Prostate gland (tissue), 2 donors: ENCODE data around the gene ORMDL3.

ENCODE experiments used
- POLR2AphosphoS5 ChIP-seq: sonication (generic); formaldehyde crosslinking; IDR thresholded peaks from one replicate; pipeline ENCODE4 v1.6.1; 2017; ENCODE audit warnings: antibody characterized with exemption
- TF ChIP-seq, protein P1 (sequence below), 4 experiments: fragments of 200-600 bp in 2 of 4; fragments of 450-650 bp in 2 of 4; sonication (generic) in 2 of 4; IDR thresholded peaks; 1 replicate in 3 of 4; 2 replicates in 1 of 4; pipeline ENCODE4 v1.5.1; 2016 to 2019; ENCODE audit warnings: antibody characterized with exemption in 4 of 4, mild to moderate bottlenecking in 2 of 4, moderate library complexity in 2 of 4

DNA sequence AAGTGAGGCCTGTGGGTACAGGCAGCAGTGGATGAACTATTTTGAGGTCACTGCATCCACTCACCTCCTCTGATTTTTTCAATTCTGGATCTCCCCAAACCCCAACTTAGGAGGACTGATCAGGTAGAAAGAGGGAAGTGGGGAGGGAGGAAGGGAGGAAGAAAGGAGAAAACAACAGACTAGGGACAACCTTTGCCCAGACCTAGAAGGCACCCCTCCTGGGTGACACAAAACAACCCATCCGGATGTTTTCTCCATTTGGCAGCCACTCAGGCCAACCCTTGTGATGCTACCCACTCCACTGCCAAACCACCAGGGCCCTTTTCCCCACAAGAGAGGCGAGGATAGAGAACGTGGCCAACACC, 2.7 kb downstream of the ORMDL3 start:
- TF ChIP-seq, protein P1, sequence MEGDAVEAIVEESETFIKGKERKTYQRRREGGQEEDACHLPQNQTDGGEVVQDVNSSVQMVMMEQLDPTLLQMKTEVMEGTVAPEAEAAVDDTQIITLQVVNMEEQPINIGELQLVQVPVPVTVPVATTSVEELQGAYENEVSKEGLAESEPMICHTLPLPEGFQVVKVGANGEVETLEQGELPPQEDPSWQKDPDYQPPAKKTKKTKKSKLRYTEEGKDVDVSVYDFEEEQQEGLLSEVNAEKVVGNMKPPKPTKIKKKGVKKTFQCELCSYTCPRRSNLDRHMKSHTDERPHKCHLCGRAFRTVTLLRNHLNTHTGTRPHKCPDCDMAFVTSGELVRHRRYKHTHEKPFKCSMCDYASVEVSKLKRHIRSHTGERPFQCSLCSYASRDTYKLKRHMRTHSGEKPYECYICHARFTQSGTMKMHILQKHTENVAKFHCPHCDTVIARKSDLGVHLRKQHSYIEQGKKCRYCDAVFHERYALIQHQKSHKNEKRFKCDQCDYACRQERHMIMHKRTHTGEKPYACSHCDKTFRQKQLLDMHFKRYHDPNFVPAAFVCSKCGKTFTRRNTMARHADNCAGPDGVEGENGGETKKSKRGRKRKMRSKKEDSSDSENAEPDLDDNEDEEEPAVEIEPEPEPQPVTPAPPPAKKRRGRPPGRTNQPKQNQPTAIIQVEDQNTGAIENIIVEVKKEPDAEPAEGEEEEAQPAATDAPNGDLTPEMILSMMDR (IDR thresholded peaks at IDR 0.05), result no peak
- TF ChIP-seq POLR2AphosphoS5, result no peak
